ENCODE data around the gene AHR. TPM values are rescaled to one million over a fixed set of nuclear protein-coding genes. Genes with fewer than 3 reads are reported as not detected.
"Not testable (repeated sequence)": the region's sequence is repeated elsewhere in the genome, so short reads cannot be mapped to it uniquely, and the experiment has no call there.

The AHR gene
- polyA plus RNA-seq, 2 donors, result 4.7 to 7.8 TPM

GRCh38 chr7:17329440-17329839 is 31.0 kb downstream of the AHR start:
- Histone ChIP-seq H3K36me3 (ENCODE audit: control insufficient read depth in 2 of 2, insufficient read depth in 2 of 2, low read length in 1 of 2) (no peaks in the 10 kb centered on the region), H3K27ac (ENCODE audit: low read depth in 2 of 2, low read length in 1 of 2) (no peak overlapping the region), H3K4me3 (ENCODE audit: low read depth in 1 of 2, low read length in 2 of 2) (no peak overlapping the region), H3K27me3 (ENCODE audit: control insufficient read depth in 1 of 2, insufficient read depth in 2 of 2, low read length in 2 of 2) (no peaks in the 10 kb centered on the region), H3K9me3 (ENCODE audit: control insufficient read depth in 2 of 2, insufficient read depth in 1 of 2, low read depth in 1 of 2, low read length in 1 of 2) (no peaks in the 10 kb centered on the region), H3K4me1 (ENCODE audit: control insufficient read depth in 2 of 2, insufficient read depth in 2 of 2, low read length in 1 of 2) (no peaks in the 10 kb centered on the region)

- Histone ChIP-seq H3K27ac (ENCODE audit: low read depth in 2 of 2, low read length in 1 of 2) (no peak overlapping the region), H3K36me3 (ENCODE audit: control insufficient read depth in 2 of 2, insufficient read depth in 2 of 2, low read length in 1 of 2) (no peaks in the 10 kb centered on the region), H3K4me3 (ENCODE audit: low read depth in 1 of 2, low read length in 2 of 2) (no peak overlapping the region), H3K4me1 (ENCODE audit: control insufficient read depth in 2 of 2, insufficient read depth in 2 of 2, low read length in 1 of 2) (no peaks in the 10 kb centered on the region), H3K9me3 (ENCODE audit: control insufficient read depth in 2 of 2, insufficient read depth in 1 of 2, low read depth in 1 of 2, low read length in 1 of 2) (no peaks in the 10 kb centered on the region), H3K27me3 (ENCODE audit: control insufficient read depth in 1 of 2, insufficient read depth in 2 of 2, low read length in 2 of 2) (no peaks in the 10 kb centered on the region)
- WGBS, 2 donors, result 71 to 86% methylated on average over 2 of the region's 2 CpGs
Measured at GRCh38 chr7:17331891-17332501, 33.5 kb downstream of the AHR start.

- no peaks in the 10 kb centered on the region for H3K4me1 ChIP-seq (ENCODE audit: control insufficient read depth in 2 of 2, insufficient read depth in 2 of 2, low read length in 1 of 2)
- H3K4me3 ChIP-seq (ENCODE audit: low read depth in 1 of 2, low read length in 2 of 2), result no peak overlapping the region
- no peaks in the 10 kb centered on the region for H3K36me3 ChIP-seq (ENCODE audit: control insufficient read depth in 2 of 2, insufficient read depth in 2 of 2, low read length in 1 of 2)
- H3K27ac ChIP-seq (ENCODE audit: low read depth in 2 of 2, low read length in 1 of 2), result no peak overlapping the region
- H3K9me3 ChIP-seq (ENCODE audit: control insufficient read depth in 2 of 2, insufficient read depth in 1 of 2, low read depth in 1 of 2, low read length in 1 of 2), result no peaks in the 10 kb centered on the region
- no peaks in the 10 kb centered on the region for H3K27me3 ChIP-seq (ENCODE audit: control insufficient read depth in 1 of 2, insufficient read depth in 2 of 2, low read length in 2 of 2)
Measured at GRCh38 chr7:17333221-17333620, 34.8 kb downstream of the AHR start.

GRCh38 chr7:17336168-17336567 is 37.7 kb downstream of the AHR start:
- H3K27me3 ChIP-seq (ENCODE audit: control insufficient read depth in 1 of 2, insufficient read depth in 2 of 2, low read length in 2 of 2), result no peaks in the 10 kb centered on the region
- 70 to 74% methylated on average over 4 of the region's 4 CpGs for WGBS, 2 donors
- no peak overlapping the region for H3K4me3 ChIP-seq (ENCODE audit: low read depth in 1 of 2, low read length in 2 of 2)
- H3K27ac ChIP-seq (ENCODE audit: low read depth in 2 of 2, low read length in 1 of 2), result no peak overlapping the region
- H3K36me3 ChIP-seq (ENCODE audit: control insufficient read depth in 2 of 2, insufficient read depth in 2 of 2, low read length in 1 of 2), result no peaks in the 10 kb centered on the region
- H3K9me3 ChIP-seq (ENCODE audit: control insufficient read depth in 2 of 2, insufficient read depth in 1 of 2, low read depth in 1 of 2, low read length in 1 of 2), result no peaks in the 10 kb centered on the region
- H3K4me1 ChIP-seq (ENCODE audit: control insufficient read depth in 2 of 2, insufficient read depth in 2 of 2, low read length in 1 of 2), result no peaks in the 10 kb centered on the region

GRCh38 chr7:17339139-17339538 is 40.7 kb downstream of the AHR start:
- no peaks in the 10 kb centered on the region for H3K4me1 ChIP-seq (ENCODE audit: control insufficient read depth in 2 of 2, insufficient read depth in 2 of 2, low read length in 1 of 2)
- no peaks in the 10 kb centered on the region for H3K27me3 ChIP-seq (ENCODE audit: control insufficient read depth in 1 of 2, insufficient read depth in 2 of 2, low read length in 2 of 2)
- no peaks in the 10 kb centered on the region for H3K9me3 ChIP-seq (ENCODE audit: control insufficient read depth in 2 of 2, insufficient read depth in 1 of 2, low read depth in 1 of 2, low read length in 1 of 2)
- WGBS, 2 donors, result 72 to 84% methylated on average over 2 of the region's 2 CpGs
- no peak overlapping the region for H3K27ac ChIP-seq (ENCODE audit: low read depth in 2 of 2, low read length in 1 of 2)
- H3K36me3 ChIP-seq (ENCODE audit: control insufficient read depth in 2 of 2, insufficient read depth in 2 of 2, low read length in 1 of 2), result no peaks in the 10 kb centered on the region
- H3K4me3 ChIP-seq (ENCODE audit: low read depth in 1 of 2, low read length in 2 of 2), result no peak overlapping the region

GRCh38 chr7:17339952-17340351 is 41.5 kb downstream of the AHR start:
- Histone ChIP-seq H3K27me3 (ENCODE audit: control insufficient read depth in 1 of 2, insufficient read depth in 2 of 2, low read length in 2 of 2) (no peaks in the 10 kb centered on the region), H3K27ac (ENCODE audit: low read depth in 2 of 2, low read length in 1 of 2) (no peak overlapping the region), H3K4me1 (ENCODE audit: control insufficient read depth in 2 of 2, insufficient read depth in 2 of 2, low read length in 1 of 2) (no peaks in the 10 kb centered on the region), H3K4me3 (ENCODE audit: low read depth in 1 of 2, low read length in 2 of 2) (no peak overlapping the region), H3K9me3 (ENCODE audit: control insufficient read depth in 2 of 2, insufficient read depth in 1 of 2, low read depth in 1 of 2, low read length in 1 of 2) (no peaks in the 10 kb centered on the region), H3K36me3 (ENCODE audit: control insufficient read depth in 2 of 2, insufficient read depth in 2 of 2, low read length in 1 of 2) (no peaks in the 10 kb centered on the region)
- WGBS, 2 donors, result 71 to 80% methylated on average over 4 of the region's 4 CpGs

- no peak overlapping the region for H3K27ac ChIP-seq (ENCODE audit: low read depth in 2 of 2, low read length in 1 of 2)
- H3K4me1 ChIP-seq (ENCODE audit: control insufficient read depth in 2 of 2, insufficient read depth in 2 of 2, low read length in 1 of 2), result no peaks in the 10 kb centered on the region
- H3K36me3 ChIP-seq (ENCODE audit: control insufficient read depth in 2 of 2, insufficient read depth in 2 of 2, low read length in 1 of 2), result no peaks in the 10 kb centered on the region
- H3K27me3 ChIP-seq (ENCODE audit: control insufficient read depth in 1 of 2, insufficient read depth in 2 of 2, low read length in 2 of 2), result no peaks in the 10 kb centered on the region
- no peaks in the 10 kb centered on the region for H3K9me3 ChIP-seq (ENCODE audit: control insufficient read depth in 2 of 2, insufficient read depth in 1 of 2, low read depth in 1 of 2, low read length in 1 of 2)
- 38 to 42% methylated on average over 1 of the region's 1 CpG for WGBS, 2 donors
- H3K4me3 ChIP-seq (ENCODE audit: low read depth in 1 of 2, low read length in 2 of 2), result no peak overlapping the region
Measured at GRCh38 chr7:17340655-17341054, 42.2 kb downstream of the AHR start.

GRCh38 chr7:17342756-17343155 is 44.3 kb downstream of the AHR start:
- WGBS, 2 donors, result 48 to 64% methylated on average over 2 of the region's 2 CpGs
- no peak overlapping the region for H3K4me3 ChIP-seq (ENCODE audit: low read depth in 1 of 2, low read length in 2 of 2)
- no peaks in the 10 kb centered on the region for H3K4me1 ChIP-seq (ENCODE audit: control insufficient read depth in 2 of 2, insufficient read depth in 2 of 2, low read length in 1 of 2)
- H3K9me3 ChIP-seq (ENCODE audit: control insufficient read depth in 2 of 2, insufficient read depth in 1 of 2, low read depth in 1 of 2, low read length in 1 of 2), result no peaks in the 10 kb centered on the region
- peaks cover 0 to 2% of the 10 kb centered on the region in 2 donors for H3K36me3 ChIP-seq (ENCODE audit: control insufficient read depth in 2 of 2, insufficient read depth in 2 of 2, low read length in 1 of 2)
- H3K27me3 ChIP-seq (ENCODE audit: control insufficient read depth in 1 of 2, insufficient read depth in 2 of 2, low read length in 2 of 2), result no peaks in the 10 kb centered on the region
- H3K27ac ChIP-seq (ENCODE audit: low read depth in 2 of 2, low read length in 1 of 2), result no peak overlapping the region

- no peaks in the 10 kb centered on the region for H3K27me3 ChIP-seq (ENCODE audit: control insufficient read depth in 1 of 2, insufficient read depth in 2 of 2, low read length in 2 of 2)
- H3K4me1 ChIP-seq (ENCODE audit: control insufficient read depth in 2 of 2, insufficient read depth in 2 of 2, low read length in 1 of 2), result no peaks in the 10 kb centered on the region
- no peaks in the 10 kb centered on the region for H3K9me3 ChIP-seq (ENCODE audit: control insufficient read depth in 2 of 2, insufficient read depth in 1 of 2, low read depth in 1 of 2, low read length in 1 of 2)
- no peak overlapping the region for H3K4me3 ChIP-seq (ENCODE audit: low read depth in 1 of 2, low read length in 2 of 2)
- H3K27ac ChIP-seq (ENCODE audit: low read depth in 2 of 2, low read length in 1 of 2), result no peak overlapping the region
- H3K36me3 ChIP-seq (ENCODE audit: control insufficient read depth in 2 of 2, insufficient read depth in 2 of 2, low read length in 1 of 2), result peaks cover 0 to 2% of the 10 kb centered on the region in 2 donors
Measured at GRCh38 chr7:17347401-17347800, 48.9 kb downstream of the AHR start.

GRCh38 chr7:17348932-17349331 is 50.5 kb downstream of the AHR start:
- H3K9me3 ChIP-seq (ENCODE audit: control insufficient read depth in 2 of 2, insufficient read depth in 1 of 2, low read depth in 1 of 2, low read length in 1 of 2); H3K36me3 ChIP-seq (ENCODE audit: control insufficient read depth in 2 of 2, insufficient read depth in 2 of 2, low read length in 1 of 2); H3K4me1 ChIP-seq (ENCODE audit: control insufficient read depth in 2 of 2, insufficient read depth in 2 of 2, low read length in 1 of 2); H3K4me3 ChIP-seq (ENCODE audit: low read depth in 1 of 2, low read length in 2 of 2); H3K27ac ChIP-seq (ENCODE audit: low read depth in 2 of 2, low read length in 1 of 2); H3K27me3 ChIP-seq (ENCODE audit: control insufficient read depth in 1 of 2, insufficient read depth in 2 of 2, low read length in 2 of 2): not testable (repeated sequence)
- WGBS, 2 donors, result 93 to 95% methylated on average over 1 of the region's 1 CpG

Data from esophagus (tissue), 2 donors.